Neuronal stem cell (in vitro differentiated cells): ENCODE results near the gene RTBDN.

Experiments used
- DNase-seq: peaks from one replicate; pipeline ENCODE4 v3.0.0-alpha.2; 2013; ENCODE audit warnings: low spot score
- H2AFZ ChIP-seq: one replicate; pipeline ENCODE4 v1.6.1; 2013; ENCODE audit warnings: mild to moderate bottlenecking, low read length, inconsistent platforms
- H2AK5ac ChIP-seq: 2 replicates; pipeline ENCODE4 v1.6.1; 2013; ENCODE audit warnings: low read depth, mild to moderate bottlenecking, inconsistent platforms, low read length, moderate library complexity, mixed read lengths
- H2BK120ac ChIP-seq: 2 replicates; pipeline ENCODE4 v1.6.1; 2013; ENCODE audit warnings: low read depth, mild to moderate bottlenecking, inconsistent platforms, low read length, moderate library complexity, mixed read lengths
- H2BK12ac ChIP-seq: one replicate; pipeline ENCODE4 v1.6.1; 2013; ENCODE audit warnings: low read length, inconsistent platforms
- H2BK15ac ChIP-seq: 2 replicates; pipeline ENCODE4 v1.6.1; 2013; ENCODE audit warnings: mild to moderate bottlenecking, low read length, inconsistent platforms, mixed read lengths
- H2BK5ac ChIP-seq: one replicate; pipeline ENCODE4 v1.6.1; 2013; ENCODE audit warnings: inconsistent platforms, mild to moderate bottlenecking, low read length, moderate library complexity
- H3K14ac ChIP-seq: one replicate; pipeline ENCODE4 v1.6.1; 2013; ENCODE audit warnings: low read length, inconsistent platforms
- H3K18ac ChIP-seq: 2 replicates; pipeline ENCODE4 v1.6.1; 2013; ENCODE audit warnings: low read length, inconsistent platforms
- H3K23ac ChIP-seq: 2 replicates; pipeline ENCODE4 v1.6.1; 2013; ENCODE audit warnings: low read depth, mild to moderate bottlenecking, mixed read lengths, low read length, inconsistent platforms; ENCODE audit not compliant: poor library complexity
- H3K27ac ChIP-seq: replicated peaks from 3 replicates; pipeline ENCODE4 v1.5.1; 2013; ENCODE audit warnings: low read length, inconsistent platforms
- H3K27me3 ChIP-seq, 3 experiments: 2 replicates each; pipeline ENCODE4 v1.6.1; 2013; ENCODE audit warnings: low read length in 3 of 3, mild to moderate bottlenecking in 2 of 3, inconsistent platforms in 1 of 3, low read depth in 1 of 3, mixed read lengths in 1 of 3, moderate library complexity in 1 of 3; ENCODE audit not compliant: control insufficient read depth in 3 of 3, insufficient read depth in 3 of 3
- H3K36me3 ChIP-seq, 2 donors: replicated peaks in 1 of 2; 2 replicates each; pipeline ENCODE4 v1.6.1; 2013; ENCODE audit warnings: low read length in 2 of 2; ENCODE audit not compliant: control insufficient read depth in 2 of 2, insufficient read depth in 2 of 2
- H3K4ac ChIP-seq: 2 replicates; pipeline ENCODE4 v1.6.1; 2013; ENCODE audit warnings: inconsistent platforms, mild to moderate bottlenecking, low read length, moderate library complexity
- H3K4me1 ChIP-seq, 2 donors: 1 replicate in 1 of 2; 2 replicates in 1 of 2; pipeline ENCODE4 v1.6.1; 2013; ENCODE audit warnings: low read length in 2 of 2, low read depth in 1 of 2; ENCODE audit not compliant: control insufficient read depth in 2 of 2, insufficient read depth in 1 of 2
- H3K4me2 ChIP-seq: one replicate; pipeline ENCODE4 v1.6.1; 2013; ENCODE audit warnings: mild to moderate bottlenecking, low read length, inconsistent platforms; ENCODE audit not compliant: insufficient read depth, poor library complexity, severe bottlenecking
- H3K4me3 ChIP-seq, 2 donors: 2 replicates each; pipeline ENCODE4 v1.5.1; 2013; ENCODE audit warnings: low read length in 2 of 2, mild to moderate bottlenecking in 2 of 2, inconsistent platforms in 1 of 2, moderate library complexity in 1 of 2
- H3K79me1 ChIP-seq: one replicate; pipeline ENCODE4 v1.6.1; 2013; ENCODE audit warnings: low read depth, mild to moderate bottlenecking, inconsistent platforms, low read length, moderate library complexity
- H3K9ac ChIP-seq: one replicate; pipeline ENCODE4 v1.6.1; 2013; ENCODE audit warnings: mild to moderate bottlenecking, low read depth, low read length, inconsistent platforms; ENCODE audit not compliant: poor library complexity
- H3K9me3 ChIP-seq, 2 donors: replicated peaks in 1 of 2; 2 replicates each; pipeline versions ENCODE3 to v1.6.1; 2013; ENCODE audit warnings: low read length in 2 of 2, mild to moderate bottlenecking in 2 of 2, inconsistent platforms in 1 of 2, low read depth in 1 of 2, mixed read lengths in 1 of 2, moderate library complexity in 1 of 2; ENCODE audit not compliant: control insufficient read depth in 2 of 2, insufficient read depth in 1 of 2
- H4K8ac ChIP-seq: one replicate; pipeline ENCODE4 v1.6.1; 2013; ENCODE audit warnings: low read depth, mild to moderate bottlenecking, inconsistent platforms, low read length, moderate library complexity
- H4K91ac ChIP-seq: one replicate; pipeline ENCODE4 v1.6.1; 2013; ENCODE audit warnings: low read length, low read depth, mild to moderate bottlenecking, inconsistent platforms; ENCODE audit not compliant: poor library complexity
- WGBS, 2 donors: extraction: QIAGEN DNeasy Blood & Tissue Kit; methylation state at CpG; one replicate each; pipeline ENCODE4 v1.1.7; 2013; ENCODE audit warnings: missing lambda C conversion rate in 2 of 2, mixed read lengths in 1 of 2; ENCODE audit not compliant: insufficient read length in 2 of 2, insufficient replicate concordance in 1 of 2; ENCODE audit errors: extremely low coverage in 2 of 2; 5-methylcytosine and 5-hydroxymethylcytosine counted together

Gene RTBDN

DNA sequence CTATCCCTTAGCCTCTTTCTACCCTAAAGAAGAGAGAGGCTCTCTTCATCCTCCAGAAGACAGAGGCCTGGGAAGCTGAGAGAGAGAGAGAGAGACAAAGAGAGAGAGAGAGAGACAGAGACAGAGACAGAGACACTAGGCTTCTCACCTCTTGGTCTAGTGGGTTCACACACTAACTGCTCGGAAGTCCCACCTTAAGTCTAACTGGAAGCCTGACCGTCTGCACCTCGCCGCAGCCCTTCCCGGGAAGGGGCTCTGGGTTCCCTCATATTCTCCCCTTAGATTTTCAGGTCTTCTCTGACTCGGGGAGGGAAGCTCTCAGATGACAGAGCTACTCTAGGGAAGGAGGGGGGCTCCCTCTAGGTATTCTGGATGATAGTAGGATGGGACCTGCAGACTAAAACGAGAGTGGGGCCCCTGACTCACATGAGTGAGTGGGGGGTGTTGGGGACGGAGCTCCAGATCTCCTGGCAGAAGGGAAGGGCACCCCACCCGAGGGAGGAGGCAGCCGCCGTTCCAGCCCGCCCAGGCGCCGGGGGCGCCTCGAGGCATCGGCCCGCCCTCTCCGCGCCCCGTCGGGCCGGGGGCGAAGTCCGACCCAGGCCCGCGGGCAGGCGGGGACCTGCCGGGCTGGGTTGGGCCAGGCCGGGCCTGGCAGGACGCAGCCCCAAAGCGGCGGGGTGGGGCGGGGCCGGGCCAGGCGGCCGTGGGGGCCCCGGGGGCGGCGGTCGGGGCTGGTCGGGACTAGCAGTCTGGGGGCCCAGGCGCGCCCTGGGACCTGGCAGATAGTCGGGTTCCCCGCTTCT, 45.1 kb downstream of the RTBDN start:
- no peak overlapping the region for H4K91ac ChIP-seq
- H3K4me2 ChIP-seq, result peak overlapping the region; percentile 89
- H2BK5ac ChIP-seq, result peak overlapping the region; percentile 85
- H3K4me3 ChIP-seq, result peak overlapping the region; percentile 60 to 64
- H3K9me3 ChIP-seq, result no peaks in the 10 kb centered on the region
- H3K79me1 ChIP-seq, result peaks cover 4% of the 10 kb centered on the region
- H3K14ac ChIP-seq, result no peak overlapping the region
- no peak overlapping the region for H4K8ac ChIP-seq
- H3K4me1 ChIP-seq, result peaks cover 21 to 51% of the 10 kb centered on the region in 2 donors
- H2AFZ ChIP-seq, result peak overlapping the region; percentile 87
- H3K23ac ChIP-seq, result peak overlapping the region; percentile 83
- H3K27ac ChIP-seq, result peak overlapping the region; percentile 65
- H3K18ac ChIP-seq, result peak overlapping the region; percentile 68
- H2BK12ac ChIP-seq, result no peak overlapping the region
- peak overlapping the region; percentile 82 for H3K9ac ChIP-seq
- H3K36me3 ChIP-seq, result no peaks in the 10 kb centered on the region
- no peak overlapping the region for H3K4ac ChIP-seq
- peak overlapping the region; percentile 42 for H2BK15ac ChIP-seq
- peak overlapping the region; percentile 58 for H2AK5ac ChIP-seq
- no CpG with 5 or more reads among the region's 46 CpGs for WGBS, 2 donors
- DNase-seq, result no peak
- no peak overlapping the region for H2BK120ac ChIP-seq
- peaks cover 0 to 28% (median 3%) of the 10 kb centered on the region in 3 experiments for H3K27me3 ChIP-seq

- Histone ChIP-seq H3K79me1 (peaks cover 2% of the 10 kb centered on the region), H2BK15ac (peak overlapping the region; percentile 33), H2BK120ac (no peak overlapping the region), H3K9me3 (no peaks in the 10 kb centered on the region), H2BK12ac (no peak overlapping the region), H3K23ac (no peak overlapping the region), H3K4ac (no peak overlapping the region), H3K14ac (no peak overlapping the region), H3K4me3 (peak overlapping the region in 1 of 2 donors; percentile 60), H3K27me3 (peaks cover 0 to 25% (median 3%) of the 10 kb centered on the region in 3 experiments), H4K8ac (no peak overlapping the region), H3K36me3 (no peaks in the 10 kb centered on the region), H3K27ac (peak overlapping the region; percentile 65), H3K4me2 (peak overlapping the region; percentile 44), H2BK5ac (peak overlapping the region; percentile 27), H2AFZ (peak overlapping the region; percentile 87), H2AK5ac (peak overlapping the region; percentile 13), H3K4me1 (peaks cover 23 to 51% of the 10 kb centered on the region in 2 donors), H3K9ac (peak overlapping the region; percentile 44), H4K91ac (no peak overlapping the region), H3K18ac (peak overlapping the region; percentile 60)
- no peak for DNase-seq
- WGBS, 2 donors, result no CpG with 5 or more reads among the region's 12 CpGs
Observed at GRCh38 chr19:12788682-12789097, 45.7 kb downstream of the RTBDN start.

GRCh38 chr19:12788042-12788681, 46.2 kb downstream of the RTBDN start:
- Histone ChIP-seq H4K91ac (no peak overlapping the region), H2BK120ac (no peak overlapping the region), H3K79me1 (peaks cover 2% of the 10 kb centered on the region), H3K27ac (no peak overlapping the region), H3K9me3 (no peaks in the 10 kb centered on the region), H2AK5ac (peak overlapping the region; percentile 13), H3K4me3 (peak overlapping the region in 1 of 2 donors; percentile 60), H3K23ac (no peak overlapping the region), H2AFZ (peak overlapping the region; percentile 87), H2BK5ac (peak overlapping the region; percentile 27), H3K36me3 (no peaks in the 10 kb centered on the region), H3K14ac (no peak overlapping the region), H3K4ac (no peak overlapping the region), H3K4me1 (peaks cover 27 to 56% of the 10 kb centered on the region in 2 donors), H4K8ac (no peak overlapping the region), H3K18ac (peak overlapping the region; percentile 60), H3K9ac (peak overlapping the region; percentile 44), H3K27me3 (peaks cover 0 to 25% (median 3%) of the 10 kb centered on the region in 3 experiments), H2BK12ac (no peak overlapping the region), H3K4me2 (peak overlapping the region; percentile 44), H2BK15ac (peak overlapping the region; percentile 33)
- no CpG with 5 or more reads among the region's 4 CpGs for WGBS, 2 donors
- DNase-seq, result no peak

- Histone ChIP-seq H4K8ac (no peak overlapping the region), H2AFZ (no peak overlapping the region), H3K27ac (no peak overlapping the region), H2BK120ac (no peak overlapping the region), H3K4me1 (peaks cover 25 to 59% of the 10 kb centered on the region in 2 donors), H2AK5ac (no peak overlapping the region), H2BK15ac (no peak overlapping the region), H3K4me3 (no peak overlapping the region), H3K23ac (no peak overlapping the region), H3K14ac (no peak overlapping the region), H3K9me3 (no peaks in the 10 kb centered on the region), H3K18ac (no peak overlapping the region), H3K4ac (no peak overlapping the region), H3K79me1 (peaks cover 2% of the 10 kb centered on the region), H4K91ac (no peak overlapping the region), H2BK5ac (no peak overlapping the region), H3K36me3 (no peaks in the 10 kb centered on the region), H3K9ac (no peak overlapping the region), H3K4me2 (no peak overlapping the region), H3K27me3 (peaks cover 0 to 20% (median 3%) of the 10 kb centered on the region in 3 experiments), H2BK12ac (no peak overlapping the region)
- WGBS, 2 donors, result no CpG with 5 or more reads among the region's 10 CpGs
- DNase-seq, result no peak
Observed at GRCh38 chr19:12787458-12787857, 46.9 kb downstream of the RTBDN start.
